Activated T-helper 2 cell treated with anti-CD3 and anti-CD28 coated beads, Interferon-gamma antibody, Interleukin-2, Interleukin-4, amounts not matched to agents 10 μg/mL and 5 μg/mL and 100 μg/mL, durations not matched to agents 14 hours and 24 hours and 36 hours (primary cell): ENCODE data around the gene NR1H2. TPM values are rescaled to one million over a fixed set of nuclear protein-coding genes. Genes with fewer than 3 reads are reported as not detected.
"Not testable (repeated sequence)": the region's sequence is repeated elsewhere in the genome, so short reads cannot be mapped to it uniquely, and the experiment has no call there.

Source experiments
- DNase-seq: peaks from one replicate; pipeline ENCODE4 v3.0.0; 2021; ENCODE audit warnings: low spot score
- H3K27ac Mint-ChIP-seq: one replicate; pipeline ENCODE4 v1.8.0; 2021; ENCODE audit warnings: mixed read lengths
- H3K27me3 Mint-ChIP-seq: one replicate; pipeline ENCODE4 v1.8.0; 2021; ENCODE audit warnings: low read depth, mixed read lengths
- H3K36me3 Mint-ChIP-seq: one replicate; pipeline ENCODE4 v1.8.0; 2021; ENCODE audit warnings: low read depth, mixed read lengths
- H3K4me1 Mint-ChIP-seq: one replicate; pipeline ENCODE4 v1.8.0; 2021; ENCODE audit warnings: low read depth, mixed read lengths
- H3K4me3 Mint-ChIP-seq: one replicate; pipeline ENCODE4 v1.8.0; 2021; ENCODE audit warnings: low read depth, mild to moderate bottlenecking, moderate library complexity, mixed read lengths
- H3K9me3 Mint-ChIP-seq: one replicate; pipeline ENCODE4 v1.8.0; 2021; ENCODE audit warnings: mixed read lengths
- intact Hi-C: fragments of 100-400 bp; cut with micrococcal nuclease; formaldehyde crosslinking; loops from one replicate; pipeline ENCODE4 v1.15.1; 2023
- total RNA-seq: library from RNA; stranded (reverse); gene quantifications from 2 replicates; pipeline ENCODE4 v1.2.3, GENCODE V29; 2022

NR1H2 gene
- total RNA-seq = 76.1 and 79.9 TPM in 2 replicates

DNA sequence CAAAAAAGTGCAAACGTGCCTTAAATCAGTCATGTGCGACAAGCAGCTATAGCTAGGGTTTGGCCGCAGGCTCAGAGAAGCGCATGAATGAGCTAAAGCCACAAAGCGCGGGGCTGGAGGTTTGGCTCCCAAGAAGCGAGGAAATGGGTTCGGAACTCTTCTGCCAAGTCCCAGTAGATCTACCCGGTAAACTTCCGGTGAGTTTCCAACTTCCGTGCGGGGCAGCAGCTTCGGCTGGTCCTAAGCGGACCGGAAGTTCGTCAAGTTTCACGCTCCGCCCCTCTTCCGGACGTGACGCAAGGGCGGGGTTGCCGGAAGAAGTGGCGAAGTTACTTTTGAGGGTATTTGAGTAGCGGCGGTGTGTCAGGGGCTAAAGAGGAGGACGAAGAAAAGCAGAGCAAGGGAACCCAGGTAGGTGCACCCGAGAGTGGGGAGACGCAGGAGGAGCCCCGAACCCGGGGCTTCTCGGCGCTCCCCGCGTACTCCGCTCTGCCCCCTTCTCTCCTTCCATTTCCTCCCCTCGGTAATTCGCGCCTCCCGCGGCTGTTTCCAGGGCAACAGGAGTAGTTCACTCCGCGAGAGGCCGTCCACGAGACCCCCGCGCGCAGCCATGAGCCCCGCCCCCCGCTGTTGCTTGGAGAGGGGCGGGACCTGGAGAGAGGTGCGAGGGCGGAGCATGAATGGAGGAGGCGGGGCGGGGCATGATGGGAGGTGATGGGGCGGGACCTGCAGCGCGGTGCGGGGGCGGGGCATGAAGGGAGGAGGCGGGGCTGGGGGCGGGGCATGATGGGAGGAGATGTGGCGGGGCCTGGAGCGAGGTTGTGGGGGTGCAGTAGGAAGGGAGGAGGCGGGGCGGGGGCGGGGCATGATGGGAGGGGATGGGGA, at the start of gene NR1H2:
Gene NR1H2, plus strand, starts transcription at position 292 of the 885 bp plus-strand sequence. CDS start 1,149 bp downstream, outside the sequence.
- Mint-ChIP-seq H3K27ac (peak within 1 kb of the TSS; percentile 97), H3K9me3 (no peaks in the 10 kb centered on the region), H3K27me3 (no peaks in the 10 kb centered on the region), H3K4me1 (peaks cover 9% of the 10 kb centered on the region), H3K36me3 (peaks cover 44% of the 10 kb centered on the region), H3K4me3 (peak within 1 kb of the TSS; percentile 92)
- intact Hi-C loops = loop anchor here (1.0 to 5.0 kb wide), 4 partner anchors 8 to 135 kb away; partner anchors contain the start of genes JOSD2 and POLD1
- peak; percentile 91 for DNase-seq

DNA sequence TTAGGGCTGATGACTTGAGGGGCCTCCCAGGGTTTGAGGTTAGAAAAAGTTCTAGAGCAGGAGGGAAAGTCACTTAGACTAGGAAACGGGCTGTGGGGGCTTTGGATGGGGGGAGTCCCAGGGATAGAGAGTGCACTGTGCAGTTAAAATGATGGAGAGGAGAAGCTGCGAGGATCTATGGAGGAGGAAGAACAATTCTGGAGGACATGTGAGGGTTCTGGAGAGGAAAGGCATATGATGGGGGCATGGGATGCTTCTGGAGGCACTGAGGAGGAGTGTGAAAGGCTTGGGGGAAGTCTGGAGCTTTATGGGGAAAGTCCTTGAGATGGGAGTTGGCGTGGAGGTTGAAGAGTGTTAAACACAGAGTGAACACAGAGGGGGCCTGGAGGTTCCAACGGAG, 49.2 kb upstream of the NR1H2 start:
- Mint-ChIP-seq H3K36me3 (peaks cover 22% of the 10 kb centered on the region), H3K27ac (no peak overlapping the region), H3K4me1 (peaks cover 44% of the 10 kb centered on the region), H3K27me3 (peaks cover 15% of the 10 kb centered on the region), H3K9me3 (no peaks in the 10 kb centered on the region), H3K4me3 (peak overlapping the region; percentile 68)
- intact Hi-C loops = no loop called here
- no peak for DNase-seq

DNA sequence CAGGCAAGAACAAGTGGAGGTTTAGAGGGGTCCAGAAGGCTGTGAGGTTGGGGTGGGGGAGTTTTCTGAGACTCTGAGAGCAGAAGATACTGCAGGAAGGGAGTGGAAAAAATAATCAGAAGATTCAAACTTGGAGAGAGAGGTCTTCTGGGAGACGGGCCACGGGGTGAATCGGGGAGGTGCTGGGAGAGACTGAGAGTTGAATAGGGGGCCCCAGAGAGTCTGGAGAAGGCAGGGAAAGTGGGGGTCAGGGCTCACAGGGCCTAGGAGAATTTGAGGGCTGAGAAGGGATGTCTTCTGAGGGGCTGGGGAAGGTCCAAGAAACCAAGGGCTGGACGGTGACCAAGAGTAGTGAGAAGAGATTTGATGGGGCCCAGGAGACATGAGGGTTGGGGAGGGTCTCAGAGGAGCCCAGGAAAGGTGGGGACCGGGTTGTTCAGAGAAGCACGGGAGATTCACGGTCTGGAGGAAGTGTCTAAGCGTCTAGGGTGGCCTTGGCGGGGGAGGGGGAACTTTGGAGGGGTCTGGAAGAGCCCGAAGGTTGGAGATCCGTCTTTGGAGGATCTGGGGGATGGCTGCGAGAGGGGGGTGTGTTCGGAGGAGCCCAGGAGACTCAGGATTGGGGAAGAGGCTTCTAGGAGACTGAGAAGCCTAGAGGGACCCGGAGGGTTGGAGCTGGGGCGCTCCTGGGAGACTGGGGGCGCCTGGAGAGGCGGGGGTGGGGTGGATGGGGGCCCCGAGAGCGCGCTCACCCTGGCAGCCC, 48.6 kb upstream of the NR1H2 start:
- no peaks in the 10 kb centered on the region for H3K9me3 Mint-ChIP-seq
- peak overlapping the region; percentile 68 for H3K4me3 Mint-ChIP-seq
- peaks cover 15% of the 10 kb centered on the region for H3K27me3 Mint-ChIP-seq
- DNase-seq = no peak
- H3K36me3 Mint-ChIP-seq = peaks cover 19% of the 10 kb centered on the region
- intact Hi-C loops = loop anchor here (2.0 kb wide), 1 partner anchor 399 kb away; the partner anchor contains the start of genes ATF5 and NUP62
- peaks cover 49% of the 10 kb centered on the region for H3K4me1 Mint-ChIP-seq
- peak overlapping the region; percentile 23 for H3K27ac Mint-ChIP-seq

DNA sequence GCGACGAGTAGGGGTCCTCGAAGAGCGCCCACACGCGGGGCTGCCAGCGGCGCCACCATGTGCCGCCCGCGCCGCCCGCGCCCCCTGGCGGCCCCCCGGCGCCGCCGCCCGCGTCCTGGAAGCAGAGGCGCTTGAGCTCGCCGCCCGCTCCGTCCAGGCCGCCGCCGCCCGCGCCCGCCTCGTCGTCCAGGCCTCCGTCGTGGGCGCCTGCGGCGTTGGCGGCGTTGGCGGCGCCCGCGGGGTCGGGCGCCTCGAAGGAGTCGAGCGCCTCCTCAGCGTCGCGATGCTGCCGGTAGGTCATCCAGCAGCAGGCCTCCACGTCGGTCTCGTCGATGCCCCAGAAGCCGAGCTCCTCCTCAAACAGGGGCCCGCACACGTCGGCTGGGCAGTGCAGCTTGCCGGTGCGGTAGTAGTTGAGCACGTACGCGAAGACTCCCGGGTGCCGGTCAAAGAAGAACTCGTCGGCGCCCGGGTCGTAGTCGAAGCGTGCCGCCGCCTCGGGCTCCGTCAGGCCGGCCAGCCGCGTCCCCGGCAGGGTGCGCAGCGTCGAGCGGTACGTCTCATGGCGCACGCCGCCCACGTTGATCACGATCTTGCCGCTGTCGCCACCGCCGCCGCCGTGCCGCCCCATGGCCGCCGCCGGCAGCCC, 47.9 kb upstream of the NR1H2 start:
- no peak for DNase-seq
- intact Hi-C loops = loop anchor here (2.0 kb wide), 1 partner anchor 400 kb away; the partner anchor contains the start of genes ATF5 and NUP62
- H3K4me3 Mint-ChIP-seq = peak overlapping the region; percentile 26
- peaks cover 19% of the 10 kb centered on the region for H3K36me3 Mint-ChIP-seq
- H3K27me3 Mint-ChIP-seq = peaks cover 15% of the 10 kb centered on the region
- H3K9me3 Mint-ChIP-seq = no peaks in the 10 kb centered on the region
- peaks cover 52% of the 10 kb centered on the region for H3K4me1 Mint-ChIP-seq
- no peak overlapping the region for H3K27ac Mint-ChIP-seq

DNA sequence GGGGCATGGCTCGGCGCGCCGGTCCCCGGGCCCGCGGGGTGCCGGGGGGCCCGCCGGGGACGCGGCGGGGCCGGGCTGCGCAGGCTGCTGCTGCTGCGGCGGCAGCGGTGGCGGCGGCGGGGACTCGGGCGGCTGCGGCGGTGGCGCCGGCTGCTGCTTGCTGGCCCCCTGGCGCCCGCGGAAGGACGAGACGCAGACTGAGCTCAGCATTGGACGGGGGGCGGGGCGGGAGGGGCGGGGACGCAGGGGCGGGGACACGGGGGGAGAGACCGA, 47.4 kb upstream of the NR1H2 start:
- no peaks in the 10 kb centered on the region for H3K9me3 Mint-ChIP-seq
- H3K4me1 Mint-ChIP-seq = peaks cover 55% of the 10 kb centered on the region
- no peak for DNase-seq
- peaks cover 15% of the 10 kb centered on the region for H3K27me3 Mint-ChIP-seq
- H3K27ac Mint-ChIP-seq = no peak overlapping the region
- H3K36me3 Mint-ChIP-seq = peaks cover 19% of the 10 kb centered on the region
- peak overlapping the region; percentile 91 for H3K4me3 Mint-ChIP-seq
- intact Hi-C loops = loop anchor here (2.0 kb wide), 1 partner anchor 400 kb away; the partner anchor contains the start of genes ATF5 and NUP62

DNA sequence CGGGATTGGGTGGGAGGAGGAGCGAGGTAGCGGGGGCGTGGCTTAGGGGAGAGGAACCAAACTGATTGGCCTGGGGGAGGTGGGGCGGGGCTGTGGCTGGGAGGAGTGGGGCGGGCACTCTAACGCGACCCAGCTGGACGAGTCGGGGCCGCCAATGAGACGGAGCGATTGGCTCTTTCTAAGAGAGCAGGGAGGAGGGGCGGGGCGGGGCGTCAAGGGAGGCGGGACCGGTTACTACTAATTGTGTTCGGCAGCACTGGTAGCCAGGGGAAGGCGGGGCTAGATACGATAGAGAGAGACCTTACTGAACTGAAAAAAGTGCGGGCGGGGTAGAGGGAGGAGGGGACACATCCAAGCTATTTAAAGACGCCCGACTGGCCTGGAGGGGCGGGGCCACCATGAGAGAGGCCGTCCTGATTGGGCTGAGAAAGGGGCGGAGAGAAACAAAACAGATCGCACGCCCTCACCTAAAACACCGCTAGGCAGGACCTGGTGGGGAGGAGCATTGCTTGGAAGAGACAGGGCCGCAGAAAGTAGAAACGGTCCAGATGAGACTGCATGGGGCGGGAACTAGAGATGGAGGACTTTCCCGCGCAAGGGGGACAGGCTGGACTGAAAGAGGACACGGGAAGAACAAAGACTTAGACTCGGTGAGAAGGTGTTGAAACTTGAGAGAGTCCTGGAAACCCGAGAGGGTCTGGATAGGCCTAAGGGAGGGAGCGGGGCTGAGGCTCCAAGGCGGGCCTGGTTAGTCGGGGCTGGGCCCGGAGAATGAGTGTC, 46.9 kb upstream of the NR1H2 start, which contains the start of gene KCNC3:
Gene KCNC3, minus strand, starts transcription at position 232 of the 780 bp plus-strand sequence. CDS start 295 bp downstream, outside the sequence.
- intact Hi-C loops = loop anchor here (2.0 kb wide), 1 partner anchor 401 kb away; the partner anchor contains the start of genes ATF5 and NUP62
- Mint-ChIP-seq H3K36me3 (peaks cover 19% of the 10 kb centered on the region), H3K27ac (peak within 1 kb of the TSS; percentile 95), H3K4me1 (peaks cover 59% of the 10 kb centered on the region), H3K27me3 (peaks cover 15% of the 10 kb centered on the region), H3K4me3 (peak within 1 kb of the TSS; percentile 91), H3K9me3 (no peaks in the 10 kb centered on the region)
- DNase-seq = peak; percentile 97

DNA sequence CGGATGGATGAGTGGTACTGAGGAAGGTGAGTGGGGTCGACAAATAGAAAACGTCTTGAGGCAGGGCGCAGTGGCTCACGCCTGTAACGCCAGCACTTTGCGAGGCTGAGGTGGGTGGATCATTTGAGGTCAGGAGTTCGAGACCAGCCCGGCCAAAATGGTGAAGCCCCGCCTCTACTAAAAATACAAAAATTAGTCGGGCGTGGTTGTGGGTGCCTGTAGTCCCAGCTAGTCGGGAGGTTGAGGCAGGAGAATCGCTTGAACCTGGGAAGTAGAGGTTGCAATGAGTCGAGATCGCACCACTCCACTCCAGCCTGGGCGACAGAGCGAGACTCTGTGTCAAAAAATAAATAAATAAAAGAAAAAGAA, 46.3 kb upstream of the NR1H2 start:
- intact Hi-C loops = loop anchor here (2.0 to 5.0 kb wide), 4 partner anchors 17 to 401 kb away; partner anchors contain the start of genes ATF5, NR1H2 and NUP62
- not testable (repeated sequence) for H3K9me3 Mint-ChIP-seq, DNase-seq
- Mint-ChIP-seq H3K27ac (peak overlapping the region; percentile 95), H3K4me1 (peaks cover 58% of the 10 kb centered on the region), H3K36me3 (peaks cover 19% of the 10 kb centered on the region), H3K4me3 (peak overlapping the region; percentile 91), H3K27me3 (peaks cover 15% of the 10 kb centered on the region)

DNA sequence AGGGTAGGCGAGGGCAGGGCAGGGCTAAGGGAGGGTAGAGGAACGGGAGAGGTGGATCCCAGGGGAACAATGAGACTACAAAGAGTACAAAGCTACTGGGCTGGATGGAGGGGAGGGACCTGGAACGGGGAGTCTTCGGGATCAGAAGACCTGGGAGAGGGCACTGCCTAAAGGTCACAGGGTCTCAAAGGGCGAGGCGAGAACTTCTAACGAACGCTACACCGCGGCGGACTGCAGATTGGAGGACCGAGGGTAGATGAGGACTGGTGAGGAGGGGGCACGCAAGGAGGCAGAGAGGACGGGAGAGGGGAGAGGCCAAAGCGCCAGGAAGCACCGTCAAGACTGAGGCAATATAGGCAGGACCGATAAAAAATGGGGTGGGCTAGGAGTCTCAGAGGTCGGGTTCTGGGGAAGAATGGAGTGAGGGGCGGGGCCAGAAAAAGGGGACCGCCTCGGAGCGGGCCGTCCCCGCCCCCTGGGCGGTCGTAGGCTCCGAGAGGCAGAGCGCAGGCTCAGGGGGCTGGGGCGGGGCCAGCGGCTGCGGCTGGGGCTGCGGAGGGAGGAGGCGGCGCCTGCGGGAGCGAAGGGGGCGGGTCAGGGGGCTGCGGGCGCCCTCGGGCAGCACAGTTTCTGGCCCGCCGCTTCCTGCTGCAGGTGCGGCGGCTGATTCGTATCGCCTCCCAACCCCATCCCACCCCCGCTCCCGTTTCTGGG, 45.7 kb upstream of the NR1H2 start:
- Mint-ChIP-seq H3K4me3 (peak overlapping the region; percentile 91), H3K27ac (peak overlapping the region; percentile 95), H3K4me1 (peaks cover 63% of the 10 kb centered on the region), H3K9me3 (no peaks in the 10 kb centered on the region), H3K36me3 (peaks cover 19% of the 10 kb centered on the region), H3K27me3 (peaks cover 15% of the 10 kb centered on the region)
- intact Hi-C loops = loop anchor here (2.0 to 5.0 kb wide), 3 partner anchors 16 to 47 kb away; partner anchors contain the start of gene NR1H2
- peak; percentile 89 for DNase-seq

DNA sequence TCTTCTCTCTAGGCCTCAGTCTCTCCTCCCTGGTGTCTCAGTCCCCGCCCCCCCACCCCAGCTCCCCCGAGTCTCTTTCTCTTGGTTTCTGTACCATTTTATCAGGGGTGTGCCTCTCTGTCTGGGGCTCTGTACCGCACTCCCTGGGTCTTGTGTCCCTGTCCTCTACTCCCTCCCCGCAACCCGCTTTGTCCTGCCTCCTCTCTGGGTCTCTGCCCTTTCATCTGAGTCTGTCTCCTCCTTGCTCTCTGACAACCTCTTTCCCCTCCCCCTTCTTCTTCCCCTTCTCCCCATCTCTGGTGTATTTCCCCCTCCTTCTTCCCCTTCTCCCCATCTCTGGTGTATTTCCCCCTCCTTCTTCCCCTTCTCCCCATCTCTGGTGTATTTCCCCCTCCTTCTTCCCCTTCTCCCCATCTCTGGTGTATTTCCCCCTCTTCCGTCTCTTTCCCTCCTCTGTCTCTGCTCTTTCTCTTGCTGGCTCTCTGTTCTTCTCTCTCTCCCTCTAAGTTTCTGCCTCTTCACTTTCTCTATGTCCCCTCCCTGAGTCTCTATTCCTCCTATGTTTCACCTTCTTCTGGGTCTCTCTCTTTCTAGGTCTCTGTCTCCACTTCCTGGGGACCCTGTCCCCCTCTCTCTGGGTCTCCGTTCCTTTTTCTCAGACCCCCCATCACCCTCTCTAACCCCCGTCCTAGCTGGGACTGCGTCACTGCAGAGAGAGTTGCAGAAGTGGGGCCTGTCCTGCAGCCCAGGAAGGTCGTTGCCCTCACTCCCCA, 44.9 kb upstream of the NR1H2 start:
- Mint-ChIP-seq H3K27me3 (peaks cover 15% of the 10 kb centered on the region), H3K4me3 (peak overlapping the region; percentile 83), H3K9me3 (no peaks in the 10 kb centered on the region), H3K27ac (peak overlapping the region; percentile 88), H3K36me3 (peaks cover 19% of the 10 kb centered on the region), H3K4me1 (peaks cover 62% of the 10 kb centered on the region)
- intact Hi-C loops = loop anchor here (2.0 to 5.0 kb wide), 3 partner anchors 15 to 46 kb away; partner anchors contain the start of gene NR1H2
- DNase-seq = no peak

DNA sequence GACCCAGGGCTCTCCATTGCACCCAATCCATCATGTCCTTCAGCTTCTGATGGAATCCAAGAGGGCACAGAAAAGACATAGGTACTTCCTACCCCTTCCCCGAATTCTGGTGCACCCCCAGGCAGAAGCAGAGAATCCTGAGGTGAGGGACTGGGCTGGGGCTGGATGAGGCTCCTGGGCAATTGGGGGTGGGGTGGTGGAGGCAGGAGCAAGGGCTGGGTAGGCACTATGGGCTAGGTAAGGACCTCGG, 44.3 kb upstream of the NR1H2 start:
- intact Hi-C loops = loop anchor here (2.0 to 5.0 kb wide), 3 partner anchors 15 to 45 kb away; partner anchors contain the start of gene NR1H2
- H3K27ac Mint-ChIP-seq = peak overlapping the region; percentile 88
- DNase-seq = no peak
- peaks cover 57% of the 10 kb centered on the region for H3K4me1 Mint-ChIP-seq
- no peaks in the 10 kb centered on the region for H3K9me3 Mint-ChIP-seq
- peaks cover 14% of the 10 kb centered on the region for H3K36me3 Mint-ChIP-seq
- H3K27me3 Mint-ChIP-seq = peaks cover 10% of the 10 kb centered on the region
- peak overlapping the region; percentile 83 for H3K4me3 Mint-ChIP-seq
